ENCODE results near the gene FAM149B1. TPM values are rescaled to one million over a fixed set of nuclear protein-coding genes. Genes with fewer than 3 reads are reported as not detected.

FAM149B1 gene
- total RNA-seq, 2 donors from 2014 or later: 9.4 to 13.0 TPM

DNA sequence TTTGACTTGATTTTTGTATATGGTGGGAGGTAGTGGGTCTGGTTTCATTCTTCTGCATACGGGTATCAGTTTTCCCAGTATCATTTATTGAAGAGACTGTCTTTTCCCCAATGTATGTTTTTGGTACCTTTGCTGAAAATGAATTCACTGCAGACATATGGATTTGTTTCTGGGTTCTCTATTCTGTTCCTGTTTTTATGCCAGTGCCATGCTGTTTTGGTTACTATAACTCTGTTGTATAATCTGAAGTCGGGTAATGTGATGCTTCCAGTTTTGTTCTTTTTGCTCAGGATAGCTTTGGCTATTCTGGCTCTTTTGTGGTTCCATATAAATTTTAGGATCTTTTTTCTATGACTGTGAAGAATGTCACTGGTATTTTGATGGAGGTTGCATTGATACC is 947 bp upstream of the FAM149B1 start:
- peak overlapping the region in 1 of 2 donors; percentile 95 for H3K27ac ChIP-seq
- peak overlapping the region; percentile 80 to 90 for H3K4me3 ChIP-seq
- H3K4me1 ChIP-seq: peaks cover 0 to 40% of the 10 kb centered on the region in 2 donors
- no peaks in the 10 kb centered on the region for H3K27me3 ChIP-seq
- TF ChIP-seq CTCF (IDR thresholded peaks at IDR 0.05): no peak
- no peak for DNase-seq (ENCODE audit: low spot score)
- peaks cover 12% of the 10 kb centered on the region for H3K36me3 ChIP-seq
- H3K9me3 ChIP-seq: no peaks in the 10 kb centered on the region

DNA sequence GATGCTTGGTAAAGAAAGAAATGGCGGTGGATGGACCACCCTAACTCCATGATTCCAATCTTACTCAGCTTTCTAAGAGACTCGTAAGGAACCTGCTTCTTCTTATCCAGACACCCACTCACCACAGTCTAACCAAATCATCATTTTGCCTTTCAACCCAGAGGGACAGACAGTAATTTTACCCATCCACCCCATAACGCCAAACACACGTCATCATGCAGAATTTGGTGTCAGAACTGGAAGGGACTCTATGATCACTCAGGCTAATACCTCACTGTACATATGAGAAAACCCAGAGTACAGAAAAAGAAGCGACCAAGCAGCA is 499 bp upstream of the FAM149B1 start:
- no peak for DNase-seq (ENCODE audit: low spot score)
- peak overlapping the region; percentile 80 to 90 for H3K4me3 ChIP-seq
- peaks cover 0 to 40% of the 10 kb centered on the region in 2 donors for H3K4me1 ChIP-seq
- peaks cover 8% of the 10 kb centered on the region for H3K36me3 ChIP-seq
- no peaks in the 10 kb centered on the region for H3K27me3 ChIP-seq
- TF ChIP-seq CTCF (IDR thresholded peaks at IDR 0.05): no peak
- H3K9me3 ChIP-seq: no peaks in the 10 kb centered on the region
- H3K27ac ChIP-seq: peak overlapping the region; percentile 91 to 95

- Histone ChIP-seq H3K27ac (peak overlapping the region; percentile 91 to 95), H3K36me3 (no peaks in the 10 kb centered on the region), H3K27me3 (no peaks in the 10 kb centered on the region), H3K9me3 (no peaks in the 10 kb centered on the region), H3K4me1 (peaks cover 0 to 31% of the 10 kb centered on the region in 2 donors), H3K4me3 (peak overlapping the region; percentile 80 to 90)
- TF ChIP-seq CTCF (IDR thresholded peaks at IDR 0.05): no peak
- DNase-seq (ENCODE audit: low spot score): no peak
Observed at GRCh38 chr10:73168465-73168803, 515 bp downstream of the FAM149B1 start.

- no peaks in the 10 kb centered on the region for H3K36me3 ChIP-seq
- no peaks in the 10 kb centered on the region for H3K9me3 ChIP-seq
- H3K27ac ChIP-seq: no peak overlapping the region
- H3K4me1 ChIP-seq: peaks cover 0 to 25% of the 10 kb centered on the region in 2 donors
- no peaks in the 10 kb centered on the region for H3K27me3 ChIP-seq
- no peak for DNase-seq (ENCODE audit: low spot score)
- TF ChIP-seq CTCF (IDR thresholded peaks at IDR 0.05): no peak
- H3K4me3 ChIP-seq: no peak overlapping the region
Observed at GRCh38 chr10:73169320-73169719, 1.4 kb downstream of the FAM149B1 start.

DNA sequence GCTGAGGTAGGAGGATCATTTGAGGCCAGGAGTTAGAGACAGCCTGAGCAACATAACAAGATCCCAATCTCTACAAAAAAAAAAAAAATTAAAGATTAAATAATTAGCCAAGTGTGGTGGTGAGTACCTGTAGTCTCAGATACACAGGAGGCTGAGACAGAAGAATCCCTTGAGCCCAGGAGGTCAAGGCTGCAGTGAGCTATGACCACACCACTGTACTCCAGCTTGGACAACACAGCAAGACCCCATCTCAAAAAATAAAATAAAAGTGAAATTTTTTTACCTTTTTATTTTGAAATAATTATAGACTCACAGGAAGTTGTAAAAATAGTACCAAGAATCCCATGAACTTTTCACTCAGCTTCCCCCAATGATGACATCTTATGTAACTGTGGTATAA is 4.9 kb downstream of the FAM149B1 start:
- Histone ChIP-seq H3K4me3 (no peak overlapping the region), H3K36me3 (peaks cover 13% of the 10 kb centered on the region), H3K27me3 (no peaks in the 10 kb centered on the region), H3K27ac (no peak overlapping the region), H3K9me3 (no peaks in the 10 kb centered on the region), H3K4me1 (peaks cover 0 to 8% of the 10 kb centered on the region in 2 donors)
- TF ChIP-seq CTCF (IDR thresholded peaks at IDR 0.05): no peak
- no peak for DNase-seq (ENCODE audit: low spot score)

DNA sequence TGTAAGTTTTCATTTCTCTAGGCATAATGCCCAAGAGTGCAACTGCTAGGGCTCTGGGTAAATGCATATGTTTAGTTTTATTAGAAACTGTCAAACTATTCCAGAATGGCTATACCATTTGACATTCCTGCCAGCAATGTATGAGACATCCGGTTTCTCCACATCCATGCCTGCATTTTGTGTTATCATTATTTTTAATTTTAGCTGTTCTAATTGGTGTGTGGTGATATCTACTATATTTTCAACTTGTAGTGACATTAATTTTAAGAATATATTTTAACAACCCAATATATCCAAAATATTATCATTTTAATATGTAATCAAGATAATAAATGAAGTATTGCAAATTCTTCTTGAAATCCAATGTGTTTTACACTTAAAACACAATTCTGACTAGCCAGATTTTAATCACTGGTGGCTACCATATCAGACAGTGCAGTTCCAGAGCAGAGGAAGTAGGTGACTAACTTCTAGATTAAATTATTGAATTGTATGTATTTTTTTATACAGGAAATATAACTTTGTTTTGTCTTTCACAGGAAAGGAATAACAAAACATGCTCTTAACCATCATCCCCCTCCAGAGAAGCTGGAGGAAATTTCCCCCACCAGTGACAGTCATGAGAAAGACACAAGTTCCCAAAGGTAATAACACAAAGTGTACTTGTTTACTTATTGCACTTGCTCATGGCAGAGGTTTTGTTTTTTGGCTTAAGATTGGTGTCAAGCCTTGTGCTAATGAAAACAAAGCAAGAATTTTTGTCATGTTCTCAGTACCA is 6.4 kb downstream of the FAM149B1 start:
- Histone ChIP-seq H3K27ac (no peak overlapping the region), H3K36me3 (peaks cover 20% of the 10 kb centered on the region), H3K9me3 (no peaks in the 10 kb centered on the region), H3K4me1 (no peaks in the 10 kb centered on the region), H3K27me3 (no peaks in the 10 kb centered on the region), H3K4me3 (no peak overlapping the region)
- no peak for TF ChIP-seq CTCF (IDR thresholded peaks at IDR 0.05)
- DNase-seq (ENCODE audit: low spot score): no peak

All from right atrium auricular region (tissue), 2 donors.